WTC11 (cell line): ENCODE results near the gene FBXO45. TPM values are rescaled to one million over a fixed set of nuclear protein-coding genes. Genes with fewer than 3 reads are reported as not detected.

Experiments used
- ATAC-seq: fragments of 200-7000 bp; cut with Tn5 transposase; 2 replicates; pipeline ENCODE4 v1.10.0; 2021; ENCODE audit warnings: mild to moderate bottlenecking, moderate library complexity
- CTCF ChIA-PET: fragments of 300-600 bp; sonication (Branson Sonifier 250); formaldehyde crosslinking; loops from one replicate; lab custom pipeline; 2021; ENCODE audit warnings: antibody characterized with exemption; lab: Charles Lee
- POLR2A ChIA-PET: fragments of 350-600 bp; sonication (Branson Sonifier 250); formaldehyde crosslinking; loops from one replicate; lab custom pipeline; 2021; ENCODE audit warnings: antibody characterized with exemption; lab: Charles Lee
- DNase-seq: peaks from one replicate; pipeline ENCODE4 v3.0.0; 2021; ENCODE audit warnings: low spot score
- H3K27ac Mint-ChIP-seq: 2 replicates; pipeline ENCODE4 v1.8.0; 2021; ENCODE audit warnings: mixed read lengths
- H3K27me3 Mint-ChIP-seq: 2 replicates; pipeline ENCODE4 v1.8.0; 2021; ENCODE audit warnings: low read depth, mild to moderate bottlenecking, moderate library complexity, mixed read lengths
- H3K36me3 Mint-ChIP-seq: 2 replicates; pipeline ENCODE4 v1.8.0; 2021; ENCODE audit warnings: mixed read lengths
- H3K4me1 Mint-ChIP-seq: 2 replicates; pipeline ENCODE4 v1.8.0; 2022; ENCODE audit warnings: mixed read lengths
- H3K4me3 Mint-ChIP-seq: 2 replicates; pipeline ENCODE4 v1.8.0; 2021; ENCODE audit warnings: mild to moderate bottlenecking, moderate library complexity, mixed read lengths
- H3K9me3 Mint-ChIP-seq: 2 replicates; pipeline ENCODE4 v1.8.0; 2021; ENCODE audit warnings: mixed read lengths
- CBFB ChIP-seq: sonication (generic); formaldehyde crosslinking; IDR thresholded peaks from 2 replicates; pipeline ENCODE4 v1.8.1; 2022; ENCODE audit warnings: mild to moderate bottlenecking, low read depth, missing genetic modification reagents
- GRHL2 ChIP-seq: fragments of 250-450 bp; sonication (Bioruptor Pico); IDR thresholded peaks from 2 replicates; pipeline ENCODE4 v1.8.0; 2022; ENCODE audit warnings: mild to moderate bottlenecking, moderate library complexity; ENCODE audit not compliant: insufficient replicate concordance, severe bottlenecking
- HMGA2 ChIP-seq: fragments of 250-450 bp; sonication (Bioruptor Pico); IDR thresholded peaks from 2 replicates; pipeline ENCODE4 v1.4.0; 2021; ENCODE audit warnings: mild to moderate bottlenecking, moderate library complexity
- MYBL2 ChIP-seq: sonication (generic); formaldehyde crosslinking; IDR thresholded peaks from 2 replicates; pipeline ENCODE4 v1.8.1; 2023; ENCODE audit warnings: mild to moderate bottlenecking, moderate library complexity, missing genetic modification reagents
- NFE2L1 ChIP-seq: sonication (generic); formaldehyde crosslinking; IDR thresholded peaks from 2 replicates; pipeline ENCODE4 v1.8.1; 2023; ENCODE audit warnings: missing genetic modification reagents
- NR1H2 ChIP-seq: sonication (generic); formaldehyde crosslinking; IDR thresholded peaks from 2 replicates; pipeline ENCODE4 v1.9.0; 2021; ENCODE audit warnings: mild to moderate bottlenecking, moderate library complexity, missing genetic modification reagents
- NR2C2 ChIP-seq: sonication (generic); formaldehyde crosslinking; IDR thresholded peaks from 2 replicates; pipeline ENCODE4 v1.8.0; 2022; ENCODE audit warnings: mild to moderate bottlenecking, missing genetic modification reagents
- RELA ChIP-seq: sonication (generic); formaldehyde crosslinking; IDR thresholded peaks from 2 replicates; pipeline ENCODE4 v1.8.1; 2022; ENCODE audit warnings: missing genetic modification reagents, mild to moderate bottlenecking, borderline replicate concordance
- SMAD3 ChIP-seq: sonication (generic); formaldehyde crosslinking; IDR thresholded peaks from 2 replicates; pipeline ENCODE4 v1.8.0; 2022; ENCODE audit warnings: missing genetic modification reagents, mild to moderate bottlenecking, borderline replicate concordance
- SP1 ChIP-seq: sonication (generic); formaldehyde crosslinking; conservative IDR thresholded peaks from 2 replicates; pipeline ENCODE4 v1.8.1; 2022; ENCODE audit warnings: missing genetic modification reagents
- USF1 ChIP-seq: sonication (generic); formaldehyde crosslinking; IDR thresholded peaks from 2 replicates; pipeline ENCODE4 v1.8.0; 2022; ENCODE audit warnings: mild to moderate bottlenecking, missing genetic modification reagents
- ZNF263 ChIP-seq: sonication (generic); formaldehyde crosslinking; IDR thresholded peaks from 2 replicates; pipeline ENCODE4 v1.8.1; 2022; ENCODE audit warnings: low read depth, mild to moderate bottlenecking, moderate library complexity, missing genetic modification reagents
- ZNF396 ChIP-seq: fragments of 250-450 bp; sonication (Bioruptor Pico); IDR thresholded peaks from 2 replicates; pipeline ENCODE4 v1.8.0; 2021; ENCODE audit warnings: mild to moderate bottlenecking, moderate library complexity, borderline replicate concordance
- total RNA-seq: library from RNA; stranded (reverse); gene quantifications from 3 replicates; pipeline ENCODE4 v1.2.3, GENCODE V29; 2021
- TF ChIP-seq, protein P1 (sequence below): sonication (generic); formaldehyde crosslinking; IDR thresholded peaks from 2 replicates; pipeline ENCODE4 v1.8.1; 2023; ENCODE audit warnings: mild to moderate bottlenecking, missing genetic modification reagents, borderline replicate concordance
- TF ChIP-seq, protein P2 (sequence below): fragments of 250-450 bp; sonication (Bioruptor Pico); IDR thresholded peaks from 2 replicates; pipeline ENCODE4 v1.8.0; 2021; ENCODE audit warnings: mild to moderate bottlenecking
- TF ChIP-seq, protein P3 (sequence below): sonication (generic); formaldehyde crosslinking; IDR thresholded peaks from 2 replicates; pipeline ENCODE4 v1.8.0; 2022; ENCODE audit warnings: missing genetic modification reagents
- TF ChIP-seq, protein P4 (sequence below): fragments of 250-450 bp; sonication (Bioruptor Pico); IDR thresholded peaks from 2 replicates; pipeline ENCODE4 v2.1.2; 2022; ENCODE audit warnings: mild to moderate bottlenecking, moderate library complexity

The FBXO45 gene
- total RNA-seq, 1 experiment from 2014 or later: 15.4 TPM

GRCh38 chr3:196585044-196585757, 16.7 kb downstream of the FBXO45 start:
- Mint-ChIP-seq H3K27ac (no peak overlapping the region), H3K9me3 (no peaks in the 10 kb centered on the region), H3K4me1 (peaks cover 11% of the 10 kb centered on the region), H3K36me3 (peaks cover 27% of the 10 kb centered on the region), H3K27me3 (no peaks in the 10 kb centered on the region), H3K4me3 (no peak overlapping the region)
- ATAC-seq (no peak), DNase-seq (no peak)
- TF ChIP-seq, protein P1, sequence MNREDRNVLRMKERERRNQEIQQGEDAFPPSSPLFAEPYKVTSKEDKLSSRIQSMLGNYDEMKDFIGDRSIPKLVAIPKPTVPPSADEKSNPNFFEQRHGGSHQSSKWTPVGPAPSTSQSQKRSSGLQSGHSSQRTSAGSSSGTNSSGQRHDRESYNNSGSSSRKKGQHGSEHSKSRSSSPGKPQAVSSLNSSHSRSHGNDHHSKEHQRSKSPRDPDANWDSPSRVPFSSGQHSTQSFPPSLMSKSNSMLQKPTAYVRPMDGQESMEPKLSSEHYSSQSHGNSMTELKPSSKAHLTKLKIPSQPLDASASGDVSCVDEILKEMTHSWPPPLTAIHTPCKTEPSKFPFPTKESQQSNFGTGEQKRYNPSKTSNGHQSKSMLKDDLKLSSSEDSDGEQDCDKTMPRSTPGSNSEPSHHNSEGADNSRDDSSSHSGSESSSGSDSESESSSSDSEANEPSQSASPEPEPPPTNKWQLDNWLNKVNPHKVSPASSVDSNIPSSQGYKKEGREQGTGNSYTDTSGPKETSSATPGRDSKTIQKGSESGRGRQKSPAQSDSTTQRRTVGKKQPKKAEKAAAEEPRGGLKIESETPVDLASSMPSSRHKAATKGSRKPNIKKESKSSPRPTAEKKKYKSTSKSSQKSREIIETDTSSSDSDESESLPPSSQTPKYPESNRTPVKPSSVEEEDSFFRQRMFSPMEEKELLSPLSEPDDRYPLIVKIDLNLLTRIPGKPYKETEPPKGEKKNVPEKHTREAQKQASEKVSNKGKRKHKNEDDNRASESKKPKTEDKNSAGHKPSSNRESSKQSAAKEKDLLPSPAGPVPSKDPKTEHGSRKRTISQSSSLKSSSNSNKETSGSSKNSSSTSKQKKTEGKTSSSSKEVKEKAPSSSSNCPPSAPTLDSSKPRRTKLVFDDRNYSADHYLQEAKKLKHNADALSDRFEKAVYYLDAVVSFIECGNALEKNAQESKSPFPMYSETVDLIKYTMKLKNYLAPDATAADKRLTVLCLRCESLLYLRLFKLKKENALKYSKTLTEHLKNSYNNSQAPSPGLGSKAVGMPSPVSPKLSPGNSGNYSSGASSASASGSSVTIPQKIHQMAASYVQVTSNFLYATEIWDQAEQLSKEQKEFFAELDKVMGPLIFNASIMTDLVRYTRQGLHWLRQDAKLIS (CRISPR knock-in tag): no peak
- no peak for TF ChIP-seq SMAD3 (CRISPR knock-in tag)
- TF ChIP-seq NR1H2 (CRISPR knock-in tag): no peak
- CTCF ChIA-PET: interaction anchor here (0.6 to 1.0 kb wide), 2 partner anchors 303 to 309 kb away, joined by 4 read pairs; no protein-coding TSS in a partner anchor
- POLR2A ChIA-PET: no interaction called here

- no peak for DNase-seq
- Mint-ChIP-seq H3K27ac (no peak overlapping the region), H3K27me3 (no peaks in the 10 kb centered on the region), H3K4me3 (no peak overlapping the region), H3K9me3 (no peaks in the 10 kb centered on the region), H3K4me1 (peaks cover 11% of the 10 kb centered on the region)
- POLR2A ChIA-PET: no interaction called here
- no peak for TF ChIP-seq NFE2L1 (CRISPR knock-in tag)
- TF ChIP-seq, protein P2, sequence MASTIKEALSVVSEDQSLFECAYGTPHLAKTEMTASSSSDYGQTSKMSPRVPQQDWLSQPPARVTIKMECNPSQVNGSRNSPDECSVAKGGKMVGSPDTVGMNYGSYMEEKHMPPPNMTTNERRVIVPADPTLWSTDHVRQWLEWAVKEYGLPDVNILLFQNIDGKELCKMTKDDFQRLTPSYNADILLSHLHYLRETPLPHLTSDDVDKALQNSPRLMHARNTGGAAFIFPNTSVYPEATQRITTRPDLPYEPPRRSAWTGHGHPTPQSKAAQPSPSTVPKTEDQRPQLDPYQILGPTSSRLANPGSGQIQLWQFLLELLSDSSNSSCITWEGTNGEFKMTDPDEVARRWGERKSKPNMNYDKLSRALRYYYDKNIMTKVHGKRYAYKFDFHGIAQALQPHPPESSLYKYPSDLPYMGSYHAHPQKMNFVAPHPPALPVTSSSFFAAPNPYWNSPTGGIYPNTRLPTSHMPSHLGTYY: no peak
- no peak for TF ChIP-seq SMAD3 (CRISPR knock-in tag)
- no peak for TF ChIP-seq USF1 (CRISPR knock-in tag)
- TF ChIP-seq, protein P3, sequence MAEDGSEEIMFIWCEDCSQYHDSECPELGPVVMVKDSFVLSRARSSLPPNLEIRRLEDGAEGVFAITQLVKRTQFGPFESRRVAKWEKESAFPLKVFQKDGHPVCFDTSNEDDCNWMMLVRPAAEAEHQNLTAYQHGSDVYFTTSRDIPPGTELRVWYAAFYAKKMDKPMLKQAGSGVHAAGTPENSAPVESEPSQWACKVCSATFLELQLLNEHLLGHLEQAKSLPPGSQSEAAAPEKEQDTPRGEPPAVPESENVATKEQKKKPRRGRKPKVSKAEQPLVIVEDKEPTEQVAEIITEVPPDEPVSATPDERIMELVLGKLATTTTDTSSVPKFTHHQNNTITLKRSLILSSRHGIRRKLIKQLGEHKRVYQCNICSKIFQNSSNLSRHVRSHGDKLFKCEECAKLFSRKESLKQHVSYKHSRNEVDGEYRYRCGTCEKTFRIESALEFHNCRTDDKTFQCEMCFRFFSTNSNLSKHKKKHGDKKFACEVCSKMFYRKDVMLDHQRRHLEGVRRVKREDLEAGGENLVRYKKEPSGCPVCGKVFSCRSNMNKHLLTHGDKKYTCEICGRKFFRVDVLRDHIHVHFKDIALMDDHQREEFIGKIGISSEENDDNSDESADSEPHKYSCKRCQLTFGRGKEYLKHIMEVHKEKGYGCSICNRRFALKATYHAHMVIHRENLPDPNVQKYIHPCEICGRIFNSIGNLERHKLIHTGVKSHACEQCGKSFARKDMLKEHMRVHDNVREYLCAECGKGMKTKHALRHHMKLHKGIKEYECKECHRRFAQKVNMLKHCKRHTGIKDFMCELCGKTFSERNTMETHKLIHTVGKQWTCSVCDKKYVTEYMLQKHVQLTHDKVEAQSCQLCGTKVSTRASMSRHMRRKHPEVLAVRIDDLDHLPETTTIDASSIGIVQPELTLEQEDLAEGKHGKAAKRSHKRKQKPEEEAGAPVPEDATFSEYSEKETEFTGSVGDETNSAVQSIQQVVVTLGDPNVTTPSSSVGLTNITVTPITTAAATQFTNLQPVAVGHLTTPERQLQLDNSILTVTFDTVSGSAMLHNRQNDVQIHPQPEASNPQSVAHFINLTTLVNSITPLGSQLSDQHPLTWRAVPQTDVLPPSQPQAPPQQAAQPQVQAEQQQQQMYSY: no peak
- no peak for TF ChIP-seq MYBL2 (CRISPR knock-in tag)
- TF ChIP-seq, protein P4, sequence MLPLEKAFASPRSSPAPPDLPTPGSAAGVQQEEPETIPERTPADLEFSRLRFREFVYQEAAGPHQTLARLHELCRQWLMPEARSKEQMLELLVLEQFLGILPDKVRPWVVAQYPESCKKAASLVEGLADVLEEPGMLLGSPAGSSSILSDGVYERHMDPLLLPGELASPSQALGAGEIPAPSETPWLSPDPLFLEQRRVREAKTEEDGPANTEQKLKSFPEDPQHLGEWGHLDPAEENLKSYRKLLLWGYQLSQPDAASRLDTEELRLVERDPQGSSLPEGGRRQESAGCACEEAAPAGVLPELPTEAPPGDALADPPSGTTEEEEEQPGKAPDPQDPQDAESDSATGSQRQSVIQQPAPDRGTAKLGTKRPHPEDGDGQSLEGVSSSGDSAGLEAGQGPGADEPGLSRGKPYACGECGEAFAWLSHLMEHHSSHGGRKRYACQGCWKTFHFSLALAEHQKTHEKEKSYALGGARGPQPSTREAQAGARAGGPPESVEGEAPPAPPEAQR (CRISPR knock-in tag): no peak
- TF ChIP-seq SP1: no peak
- TF ChIP-seq NR2C2 (CRISPR knock-in tag): no peak
- no peak for TF ChIP-seq RELA (CRISPR knock-in tag)
- no peak for TF ChIP-seq HMGA2 (CRISPR knock-in tag)
- TF ChIP-seq CBFB (CRISPR knock-in tag): no peak
- TF ChIP-seq ZNF263: no peak
- no peak for TF ChIP-seq ZNF396
- no peak for TF ChIP-seq GRHL2
- TF ChIP-seq, all 79 proteins: peak for 0
- H3K36me3 Mint-ChIP-seq: no peaks in the 10 kb centered on the region
- CTCF ChIA-PET: interaction anchor here (1.0 to 2.5 kb wide), 2 partner anchors 19 to 95 kb away, joined by 3 to 9 read pairs; no protein-coding TSS in a partner anchor
- ATAC-seq: no peak
Measured at GRCh38 chr3:196590279-196590678, 21.8 kb downstream of the FBXO45 start.
